GM12874 (cell line): ENCODE results near the gene C1orf21.

Source experiments
- CTCF ChIP-seq: IDR thresholded peaks from 2 replicates; pipeline ENCODE4 v1.5.1; 2011; ENCODE audit warnings: low read depth, mild to moderate bottlenecking, control low read depth, low read length, moderate library complexity; ENCODE audit not compliant: insufficient read depth

The C1orf21 gene

GRCh38 chr1:184542291-184542690, 155.5 kb downstream of the C1orf21 start:
- TF ChIP-seq CTCF = no peak

DNA sequence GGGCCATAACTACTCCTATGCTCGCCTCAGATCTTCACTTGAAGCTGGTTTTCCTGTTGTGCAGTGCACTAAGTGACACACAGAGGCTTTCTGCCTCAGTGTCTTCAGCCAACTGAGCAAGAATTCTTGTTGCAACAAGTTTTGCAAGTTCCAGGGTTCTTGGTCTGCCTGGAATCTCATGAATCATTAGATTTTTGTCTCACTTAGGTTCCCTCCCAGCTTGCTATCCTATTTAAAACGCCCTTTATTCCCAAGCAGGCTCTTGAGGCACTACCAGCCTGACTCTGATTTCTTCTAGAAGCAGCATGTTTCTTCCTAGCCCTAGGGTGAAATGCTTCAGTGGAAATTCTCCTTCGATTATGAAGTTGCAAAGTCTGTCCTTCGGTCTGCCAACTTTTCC, 158.8 kb downstream of the C1orf21 start:
- TF ChIP-seq CTCF = no peak

- TF ChIP-seq CTCF = no peak
Measured at GRCh38 chr1:184552446-184552845, 165.6 kb downstream of the C1orf21 start.

GRCh38 chr1:184553845-184554244, 167.0 kb downstream of the C1orf21 start:
- no peak for TF ChIP-seq CTCF

DNA sequence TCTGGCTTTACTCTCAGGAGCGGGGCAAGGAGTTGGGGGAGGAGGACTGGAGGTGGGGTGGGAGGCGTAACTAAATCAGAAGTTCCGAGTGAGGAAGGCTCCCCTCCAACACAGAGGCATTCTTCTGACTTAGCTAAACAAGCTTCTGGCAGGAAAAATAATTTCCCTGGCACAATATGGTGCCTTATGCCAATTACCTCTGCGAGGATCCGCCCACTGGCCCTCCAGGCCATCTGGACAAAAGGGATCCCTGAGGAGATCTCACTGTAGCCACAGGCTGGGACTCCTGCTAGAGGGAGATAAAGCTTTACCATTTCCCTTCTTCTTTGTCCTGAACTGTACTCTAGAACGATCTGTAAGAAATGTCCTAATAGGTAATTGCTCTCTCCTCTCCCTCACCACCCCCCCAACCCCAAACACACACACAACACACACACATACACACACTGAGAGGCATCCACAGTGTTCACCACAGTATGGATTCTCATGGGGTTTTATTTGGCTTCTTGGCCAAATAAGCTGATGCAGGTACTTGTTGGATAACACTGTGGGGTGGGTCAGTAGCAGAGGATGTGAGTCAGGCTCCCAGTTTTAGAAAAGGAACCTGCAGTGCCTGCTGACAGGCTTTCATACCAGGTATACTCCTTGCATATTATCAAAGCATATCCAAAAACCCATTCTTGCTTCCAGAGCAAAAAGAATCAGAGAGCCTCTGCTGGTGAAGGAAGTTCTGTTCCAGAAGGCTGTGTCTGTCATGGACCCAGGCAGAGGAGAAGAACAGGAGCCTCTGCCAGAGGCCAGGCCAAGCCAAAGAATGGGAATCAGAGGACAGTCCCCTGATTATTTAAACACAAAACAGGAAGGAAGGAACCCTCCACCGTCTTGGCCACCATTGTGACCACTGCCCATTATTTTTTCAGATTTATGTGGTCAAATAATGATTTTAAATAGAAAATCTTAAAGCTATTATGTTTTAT, 169.1 kb downstream of the C1orf21 start:
- TF ChIP-seq CTCF = no peak

DNA sequence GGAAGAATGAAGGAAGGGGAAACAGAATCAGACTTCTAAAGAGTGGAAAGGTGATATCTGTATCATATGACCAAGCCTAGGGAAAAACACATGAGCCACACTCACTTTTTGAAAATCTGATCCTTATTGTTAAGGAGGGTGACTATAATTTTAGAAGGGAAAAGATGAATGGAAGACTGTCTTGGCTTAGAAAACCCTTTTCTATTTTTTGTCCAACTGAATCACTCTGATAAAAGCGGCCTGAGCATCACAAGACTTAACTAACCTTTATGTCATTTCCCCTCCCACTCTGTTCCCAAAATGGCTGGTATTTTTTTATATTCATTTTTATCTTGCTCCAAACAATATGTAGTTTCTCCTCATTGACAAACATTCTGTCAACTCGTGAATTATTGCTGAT, 169.8 kb downstream of the C1orf21 start:
- no peak for TF ChIP-seq CTCF

GRCh38 chr1:184557423-184558347, 170.9 kb downstream of the C1orf21 start:
- no peak for TF ChIP-seq CTCF
